Neural progenitor cell (in vitro differentiated cells): ENCODE data around the gene MAN2A2.

ENCODE experiments used
- CTCF ChIP-seq: fragments of 200-600 bp; sonication (generic); IDR thresholded peaks from 2 replicates; pipeline ENCODE4 v1.5.1; 2017; ENCODE audit warnings: antibody characterized with exemption, mild to moderate bottlenecking
- EZH2 ChIP-seq: fragments of 200-600 bp; sonication (generic); IDR thresholded peaks from 2 replicates; pipeline ENCODE4 v1.6.1; 2017; ENCODE audit warnings: antibody characterized with exemption, mild to moderate bottlenecking, moderate library complexity
- EZH2phosphoT487 ChIP-seq: fragments of 200-600 bp; sonication (generic); IDR thresholded peaks from 2 replicates; pipeline ENCODE4 v1.6.1; 2017; ENCODE audit warnings: antibody characterized with exemption

DNA sequence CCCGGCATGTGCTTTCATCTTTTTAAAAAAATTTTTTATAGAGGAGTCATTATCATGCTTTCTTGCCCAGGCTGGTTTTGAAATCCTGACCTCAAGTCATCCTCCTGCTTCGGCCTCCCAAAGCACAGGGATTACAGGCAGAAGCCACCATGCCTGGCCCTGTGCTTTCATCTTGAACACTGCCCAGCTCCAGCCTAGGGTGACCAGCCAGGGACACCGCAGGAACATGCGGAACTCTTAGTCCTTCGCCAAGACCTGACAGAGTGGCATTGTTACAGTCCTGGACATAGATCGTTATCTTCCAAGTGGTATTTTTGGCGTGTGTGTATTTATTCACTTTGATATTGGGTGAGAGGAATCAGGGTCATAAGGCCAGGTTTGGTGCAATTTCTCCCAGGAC lies 42.7 kb upstream of the MAN2A2 start:
- TF ChIP-seq EZH2 (no peak), EZH2phosphoT487 (no peak), CTCF (no peak)
